Measurements from ENCODE around the gene IFT81. TPM values are rescaled to one million over a fixed set of nuclear protein-coding genes. Genes with fewer than 3 reads are reported as not detected.

Gene IFT81
- polyA plus RNA-seq, 1 experiment = 6.6 TPM

GRCh38 chr12:110157539-110157938 lies 33.4 kb downstream of the IFT81 start:
- Histone ChIP-seq H3K4me3 (ENCODE audit: low read depth, low read length) (no peak overlapping the region), H3K36me3 (ENCODE audit: control insufficient read depth, insufficient read depth, low read length) (peaks cover 7% of the 10 kb centered on the region), H3K27me3 (ENCODE audit: control insufficient read depth, insufficient read depth, low read length) (no peaks in the 10 kb centered on the region)
- no peak for TF ChIP-seq CTCF (IDR thresholded peaks at IDR 0.05; ENCODE audit: insufficient read depth, low read depth, low read length)
- ChIA-PET POLR2A (no interaction called here), CTCF (no interaction called here)
- no peak for DNase-seq (ENCODE audit: low read depth)

- ChIA-PET CTCF (interaction anchor here (0.6 kb wide), 1 partner anchor 13 kb away, joined by 4 read pairs; no protein-coding TSS in a partner anchor), POLR2A (no interaction called here)
- peaks cover 4% of the 10 kb centered on the region for H3K36me3 ChIP-seq (ENCODE audit: control insufficient read depth, insufficient read depth, low read length)
- no peak for TF ChIP-seq CTCF (IDR thresholded peaks at IDR 0.05; ENCODE audit: insufficient read depth, low read depth, low read length)
- H3K4me3 ChIP-seq (ENCODE audit: low read depth, low read length) = no peak overlapping the region
- H3K27me3 ChIP-seq (ENCODE audit: control insufficient read depth, insufficient read depth, low read length) = no peaks in the 10 kb centered on the region
- DNase-seq (ENCODE audit: low read depth) = no peak
These were observed 35.6 kb downstream of the IFT81 start for GRCh38 chr12:110159671-110160245.

- no peaks in the 10 kb centered on the region for H3K27me3 ChIP-seq (ENCODE audit: control insufficient read depth, insufficient read depth, low read length)
- no peak for TF ChIP-seq CTCF (IDR thresholded peaks at IDR 0.05; ENCODE audit: insufficient read depth, low read depth, low read length)
- H3K4me3 ChIP-seq (ENCODE audit: low read depth, low read length) = no peak overlapping the region
- POLR2A ChIA-PET = interaction anchor here (0.6 kb wide), 2 partner anchors 28 to 114 kb away, joined by 4 to 5 read pairs; no protein-coding TSS in a partner anchor
- H3K36me3 ChIP-seq (ENCODE audit: control insufficient read depth, insufficient read depth, low read length) = peaks cover 2% of the 10 kb centered on the region; the same call in 1 of the 2 replicates
- CTCF ChIA-PET = interaction anchor here (0.7 to 1.2 kb wide), 3 partner anchors 23 to 266 kb away, joined by 3 to 4 read pairs (median 4); no protein-coding TSS in a partner anchor
- DNase-seq (ENCODE audit: low read depth) = no peak
These were observed 41.5 kb downstream of the IFT81 start for GRCh38 chr12:110165540-110166159.

GRCh38 chr12:110168732-110169455 lies 44.7 kb downstream of the IFT81 start:
- no peak for TF ChIP-seq CTCF (IDR thresholded peaks at IDR 0.05; ENCODE audit: insufficient read depth, low read depth, low read length)
- ChIA-PET POLR2A (no interaction called here), CTCF (no interaction called here)
- Histone ChIP-seq H3K4me3 (ENCODE audit: low read depth, low read length) (no peak overlapping the region), H3K27me3 (ENCODE audit: control insufficient read depth, insufficient read depth, low read length) (no peaks in the 10 kb centered on the region), H3K36me3 (ENCODE audit: control insufficient read depth, insufficient read depth, low read length) (peaks cover 2% of the 10 kb centered on the region; the same call in 1 of the 2 replicates)
- DNase-seq (ENCODE audit: low read depth) = no peak

GRCh38 chr12:110170535-110171185 lies 46.5 kb downstream of the IFT81 start:
- DNase-seq (ENCODE audit: low read depth) = no peak
- CTCF ChIA-PET = interaction anchor here (1.4 kb wide), 1 partner anchor 9 kb away, joined by 4 read pairs; no protein-coding TSS in a partner anchor
- H3K36me3 ChIP-seq (ENCODE audit: control insufficient read depth, insufficient read depth, low read length) = peaks cover 2% of the 10 kb centered on the region; the same call in 1 of the 2 replicates
- POLR2A ChIA-PET = no interaction called here
- H3K4me3 ChIP-seq (ENCODE audit: low read depth, low read length) = no peak overlapping the region
- no peaks in the 10 kb centered on the region for H3K27me3 ChIP-seq (ENCODE audit: control insufficient read depth, insufficient read depth, low read length)
- no peak for TF ChIP-seq CTCF (IDR thresholded peaks at IDR 0.05; ENCODE audit: insufficient read depth, low read depth, low read length)
